Measurements from ENCODE around the gene WDSUB1.

Gene WDSUB1

DNA sequence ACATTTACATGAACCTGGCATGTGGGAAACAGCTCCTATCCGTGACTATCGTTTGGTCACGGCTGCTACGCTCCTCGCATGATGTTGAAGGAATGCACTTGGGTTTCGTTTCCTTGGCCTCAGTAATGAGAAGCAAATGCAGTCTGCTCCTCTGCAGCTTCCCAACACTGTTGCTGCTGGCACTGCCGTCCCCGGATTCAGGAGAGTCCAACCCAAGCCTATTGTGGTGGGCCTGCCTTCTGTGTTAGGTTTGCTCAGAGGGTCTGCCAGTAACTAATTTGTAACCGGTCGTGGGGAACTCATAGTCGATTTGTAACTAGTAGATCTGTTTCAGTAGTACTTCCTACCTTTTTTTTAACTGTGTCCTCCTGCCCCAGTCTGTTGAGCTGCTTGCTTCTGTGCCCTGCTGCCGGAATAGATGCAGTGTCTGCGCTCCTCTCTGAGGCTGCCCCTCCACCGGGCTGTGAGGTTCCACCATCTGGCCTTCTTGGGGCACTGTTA lies 58.4 kb downstream of the WDSUB1 start:
- Histone ChIP-seq H3K4me1 (ENCODE audit: control insufficient read depth, insufficient read depth, low read length) (no peaks in the 10 kb centered on the region), H3K9ac (ENCODE audit: low read length) (no peak overlapping the region), H3K36me3 (ENCODE audit: control insufficient read depth, insufficient read depth, low read length) (peaks cover 5% of the 10 kb centered on the region), H3K27me3 (ENCODE audit: control insufficient read depth, insufficient read depth, low read length) (no peaks in the 10 kb centered on the region), H3K9me3 (ENCODE audit: control insufficient read depth, low read length) (no peaks in the 10 kb centered on the region), H3K4me3 (ENCODE audit: low read length) (no peak overlapping the region)

DNA sequence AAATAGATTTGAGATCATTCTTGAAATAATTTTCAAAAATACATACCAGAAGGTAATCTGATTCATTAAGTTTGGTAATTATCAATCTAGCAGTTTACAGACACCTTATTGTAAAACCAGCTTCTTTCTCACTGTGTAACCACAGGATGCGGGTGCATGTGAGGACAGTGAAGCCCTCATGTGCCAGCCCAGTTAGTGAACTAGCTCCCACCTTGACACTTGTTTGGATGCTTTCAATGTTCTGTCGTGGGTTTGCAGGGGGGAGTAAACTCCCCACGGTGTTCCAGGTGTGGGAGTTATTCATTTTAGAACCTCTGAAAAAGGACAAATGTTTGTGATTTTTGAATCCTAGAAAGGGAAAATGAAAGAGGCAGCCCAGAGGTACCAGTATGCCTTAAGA lies 59.0 kb downstream of the WDSUB1 start:
- no peaks in the 10 kb centered on the region for H3K4me1 ChIP-seq (ENCODE audit: control insufficient read depth, insufficient read depth, low read length)
- H3K36me3 ChIP-seq (ENCODE audit: control insufficient read depth, insufficient read depth, low read length): peaks cover 5% of the 10 kb centered on the region
- no peaks in the 10 kb centered on the region for H3K27me3 ChIP-seq (ENCODE audit: control insufficient read depth, insufficient read depth, low read length)
- H3K9me3 ChIP-seq (ENCODE audit: control insufficient read depth, low read length): no peaks in the 10 kb centered on the region
- H3K4me3 ChIP-seq (ENCODE audit: low read length): no peak overlapping the region
- no peak overlapping the region for H3K9ac ChIP-seq (ENCODE audit: low read length)

DNA sequence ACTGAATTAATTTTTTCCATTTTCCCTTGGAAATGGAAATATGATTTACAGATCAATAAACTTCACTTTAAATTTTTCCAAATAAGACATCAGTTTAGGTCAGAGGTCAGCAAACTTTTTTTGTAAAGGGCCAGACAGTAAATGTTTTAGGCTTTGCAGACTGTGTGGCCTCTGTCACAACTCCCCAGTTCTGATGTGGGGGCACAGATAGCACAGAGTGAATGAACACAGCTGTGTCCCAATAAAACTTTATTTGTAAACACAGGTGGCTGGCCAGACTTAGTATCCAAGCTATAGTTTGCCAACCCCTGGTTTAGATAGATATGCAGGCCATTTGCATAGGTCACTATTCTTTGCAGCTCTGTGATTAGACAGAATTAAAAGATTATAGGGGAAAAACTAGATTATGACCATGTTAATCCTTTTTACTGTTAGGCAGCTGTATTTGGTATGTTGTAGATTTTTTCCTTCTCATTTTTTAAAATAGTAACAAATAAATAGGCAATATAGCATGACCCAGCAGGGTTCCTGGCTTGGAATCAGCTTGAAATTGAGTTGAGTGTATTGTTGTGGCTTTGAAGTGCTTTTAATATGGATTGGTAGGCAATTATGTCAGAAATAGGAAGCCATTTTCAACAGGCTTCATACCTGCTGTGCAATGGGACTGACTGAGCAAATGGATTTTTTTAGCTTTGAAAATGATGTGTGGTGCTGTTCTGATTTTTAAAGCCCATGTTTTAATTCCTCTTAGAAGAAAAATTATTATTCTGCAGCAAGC lies 59.7 kb downstream of the WDSUB1 start:
- no peaks in the 10 kb centered on the region for H3K9me3 ChIP-seq (ENCODE audit: control insufficient read depth, low read length)
- H3K9ac ChIP-seq (ENCODE audit: low read length): no peak overlapping the region
- H3K27me3 ChIP-seq (ENCODE audit: control insufficient read depth, insufficient read depth, low read length): no peaks in the 10 kb centered on the region
- no peaks in the 10 kb centered on the region for H3K4me1 ChIP-seq (ENCODE audit: control insufficient read depth, insufficient read depth, low read length)
- H3K4me3 ChIP-seq (ENCODE audit: low read length): no peak overlapping the region
- peaks cover 5% of the 10 kb centered on the region for H3K36me3 ChIP-seq (ENCODE audit: control insufficient read depth, insufficient read depth, low read length)

DNA sequence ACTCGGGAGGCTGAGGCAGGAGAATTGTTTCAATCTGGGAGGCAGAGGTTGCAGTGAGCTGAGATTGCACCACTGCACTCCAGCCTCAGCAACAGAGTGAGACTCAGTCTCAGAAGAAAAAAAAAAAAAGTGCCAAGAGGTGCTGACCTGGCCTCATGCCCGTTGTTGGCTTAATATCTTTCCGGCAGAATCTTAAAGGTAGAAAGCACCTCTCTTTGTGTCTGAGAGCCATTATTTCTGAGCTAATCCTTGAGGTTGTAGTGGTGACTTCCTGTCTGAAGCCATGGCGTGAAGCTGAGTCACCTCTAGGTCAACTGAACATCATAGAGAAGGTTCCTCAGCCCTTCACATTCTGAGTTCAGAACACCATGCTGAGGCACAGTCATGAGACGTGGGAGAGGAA lies 60.4 kb downstream of the WDSUB1 start:
- Histone ChIP-seq H3K36me3 (ENCODE audit: control insufficient read depth, insufficient read depth, low read length) (peaks cover 5% of the 10 kb centered on the region), H3K4me3 (ENCODE audit: low read length) (no peak overlapping the region), H3K4me1 (ENCODE audit: control insufficient read depth, insufficient read depth, low read length) (no peaks in the 10 kb centered on the region)

DNA sequence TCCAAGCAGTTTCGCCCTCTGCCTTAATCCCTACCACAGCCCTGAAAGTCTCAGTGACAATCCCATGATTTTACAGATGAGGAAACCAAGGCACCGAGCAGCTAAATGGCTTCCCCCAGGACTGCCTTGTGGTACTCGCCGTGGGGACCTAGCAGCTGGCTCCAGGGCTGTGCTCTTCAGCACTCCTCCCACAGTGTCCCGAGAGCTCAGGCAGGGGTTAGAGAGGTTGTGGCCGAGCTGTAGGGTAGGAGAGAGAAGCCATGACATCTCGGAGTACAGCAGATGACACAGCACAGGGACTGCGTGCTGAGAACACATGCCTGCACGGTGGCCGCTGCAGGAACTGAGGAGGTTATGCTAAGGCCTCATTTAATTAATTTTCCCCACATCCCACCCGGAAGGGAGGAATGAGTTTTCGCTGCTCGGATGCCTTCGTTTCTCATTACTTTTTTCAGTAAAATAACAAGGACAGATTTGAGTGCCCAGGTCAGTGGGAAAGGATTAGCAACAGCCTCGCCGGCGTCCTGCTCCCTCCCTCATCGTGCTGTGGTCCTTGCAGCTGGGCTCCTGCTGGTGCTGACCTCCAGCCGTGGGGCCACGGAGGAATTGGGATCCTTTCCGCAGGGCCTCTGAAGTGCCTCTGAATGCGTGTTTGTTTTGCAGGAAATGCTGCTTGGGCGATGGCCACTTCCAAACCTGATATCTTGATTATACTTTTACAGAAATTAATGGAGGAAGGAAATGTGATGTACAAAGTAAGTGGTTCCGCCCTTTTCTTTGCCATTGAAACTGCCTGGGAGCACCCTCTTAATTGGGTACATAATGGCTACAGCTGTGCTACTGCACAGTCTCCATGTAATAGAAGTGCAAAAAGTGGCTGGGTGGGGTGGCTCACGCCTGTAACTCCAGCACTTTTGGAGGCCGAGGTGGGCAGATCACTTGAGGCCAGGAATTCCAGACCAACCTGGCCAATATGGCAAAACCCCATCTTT lies 61.2 kb downstream of the WDSUB1 start:
- Histone ChIP-seq H3K4me1 (ENCODE audit: control insufficient read depth, insufficient read depth, low read length) (no peaks in the 10 kb centered on the region), H3K36me3 (ENCODE audit: control insufficient read depth, insufficient read depth, low read length) (peaks cover under 1% of the 10 kb centered on the region), H3K27me3 (ENCODE audit: control insufficient read depth, insufficient read depth, low read length) (no peaks in the 10 kb centered on the region), H3K9ac (ENCODE audit: low read length) (no peak overlapping the region), H3K9me3 (ENCODE audit: control insufficient read depth, low read length) (no peaks in the 10 kb centered on the region), H3K4me3 (ENCODE audit: low read length) (no peak overlapping the region)

More for the DNA sequence above, 60.4 kb downstream of the WDSUB1 start:
- Histone ChIP-seq H3K9ac (ENCODE audit: low read length) (no peak overlapping the region), H3K9me3 (ENCODE audit: control insufficient read depth, low read length) (no peaks in the 10 kb centered on the region), H3K27me3 (ENCODE audit: control insufficient read depth, insufficient read depth, low read length) (no peaks in the 10 kb centered on the region)

DNA sequence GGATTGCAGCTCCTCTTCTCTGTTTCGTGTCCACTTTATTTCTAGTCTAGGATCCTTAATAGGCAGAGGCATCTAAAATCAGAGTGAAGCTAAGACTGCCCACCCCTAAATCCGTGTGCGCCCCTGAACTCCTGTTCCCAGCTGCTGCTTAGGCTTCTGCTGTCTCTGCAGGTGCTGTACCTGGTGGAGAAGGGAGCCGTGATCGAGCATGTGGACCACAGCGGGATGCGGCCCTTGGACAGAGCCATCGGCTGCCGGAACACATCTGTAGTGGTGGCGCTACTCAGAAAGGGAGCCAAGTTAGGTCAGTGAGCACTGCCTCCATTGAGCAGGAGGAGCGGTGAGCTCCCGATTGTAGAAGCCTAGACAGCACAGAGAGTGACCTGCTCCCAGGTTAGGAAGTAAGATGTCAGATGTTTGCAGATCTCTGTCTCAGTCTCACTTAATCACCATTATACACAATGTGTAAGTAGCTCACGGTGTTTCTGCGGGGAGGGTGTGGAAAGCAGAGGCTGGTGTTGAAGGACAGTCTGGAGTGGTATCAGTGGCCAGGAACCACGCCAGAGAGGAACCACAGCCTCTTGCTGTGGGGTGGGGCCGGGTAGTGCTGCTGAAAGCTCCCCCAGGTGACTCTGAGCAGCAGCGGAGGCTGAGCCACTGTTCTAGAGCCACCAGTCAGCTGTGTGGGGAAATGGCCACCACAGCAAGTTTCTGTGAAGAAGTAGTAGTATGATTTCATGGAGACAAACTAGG lies 62.3 kb downstream of the WDSUB1 start:
- H3K9ac ChIP-seq (ENCODE audit: low read length): no peak overlapping the region
- H3K36me3 ChIP-seq (ENCODE audit: control insufficient read depth, insufficient read depth, low read length): peaks cover 8% of the 10 kb centered on the region
- no peaks in the 10 kb centered on the region for H3K9me3 ChIP-seq (ENCODE audit: control insufficient read depth, low read length)
- no peaks in the 10 kb centered on the region for H3K4me1 ChIP-seq (ENCODE audit: control insufficient read depth, insufficient read depth, low read length)
- H3K27me3 ChIP-seq (ENCODE audit: control insufficient read depth, insufficient read depth, low read length): no peaks in the 10 kb centered on the region
- no peak overlapping the region for H3K4me3 ChIP-seq (ENCODE audit: low read length)

DNA sequence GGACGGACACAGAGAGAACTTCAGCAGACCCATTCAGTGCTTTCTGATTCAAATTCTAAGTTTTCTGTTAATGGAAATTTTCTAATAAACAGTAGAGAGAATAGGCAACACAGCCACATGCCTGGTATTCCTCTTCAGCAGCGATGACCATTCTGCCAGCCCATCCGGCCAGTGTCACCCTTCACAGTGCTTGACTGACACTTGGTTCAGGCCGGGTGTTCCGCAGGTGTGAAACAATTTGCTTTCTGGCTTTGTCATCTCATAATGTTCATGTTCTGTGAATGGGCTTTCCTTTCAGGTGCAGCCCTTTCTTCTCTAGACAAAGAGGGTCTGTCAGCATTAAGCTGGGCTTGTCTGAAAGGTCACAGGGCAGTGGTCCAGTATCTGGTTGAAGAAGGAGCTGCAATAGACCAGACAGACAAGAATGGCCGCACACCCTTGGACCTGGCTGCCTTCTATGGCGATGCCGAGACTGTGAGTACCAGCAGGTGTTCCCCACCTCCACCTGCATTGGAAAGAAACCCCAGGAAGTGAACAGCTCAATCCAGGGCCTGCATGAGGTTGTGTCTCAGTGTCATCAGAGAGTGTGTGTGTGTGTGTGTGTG lies 67.0 kb downstream of the WDSUB1 start:
- Histone ChIP-seq H3K9me3 (ENCODE audit: control insufficient read depth, low read length) (no peaks in the 10 kb centered on the region), H3K36me3 (ENCODE audit: control insufficient read depth, insufficient read depth, low read length) (peaks cover 9% of the 10 kb centered on the region), H3K9ac (ENCODE audit: low read length) (no peak overlapping the region), H3K27me3 (ENCODE audit: control insufficient read depth, insufficient read depth, low read length) (no peaks in the 10 kb centered on the region), H3K4me3 (ENCODE audit: low read length) (no peak overlapping the region), H3K4me1 (ENCODE audit: control insufficient read depth, insufficient read depth, low read length) (no peaks in the 10 kb centered on the region)

DNA sequence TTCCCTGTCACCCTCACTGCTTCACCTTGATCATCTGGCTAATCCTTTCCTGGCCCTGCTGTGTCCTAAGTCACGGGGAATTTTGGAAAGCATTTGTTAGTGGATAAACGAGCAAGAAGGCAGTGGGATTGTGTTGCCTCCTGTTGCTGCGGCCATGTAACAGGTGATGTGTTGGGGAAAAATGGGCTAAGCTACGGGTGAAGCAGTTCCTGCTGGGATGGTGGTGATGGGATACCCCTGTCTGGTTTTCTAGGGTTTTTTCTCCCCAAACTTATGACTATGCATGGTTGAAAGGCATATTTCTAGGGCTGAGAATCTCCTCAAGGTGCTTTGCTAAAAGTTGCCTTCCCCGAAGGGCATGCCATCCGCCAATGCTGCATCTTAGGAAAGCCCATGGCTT lies 68.1 kb downstream of the WDSUB1 start:
- H3K36me3 ChIP-seq (ENCODE audit: control insufficient read depth, insufficient read depth, low read length): peaks cover 9% of the 10 kb centered on the region
- H3K27me3 ChIP-seq (ENCODE audit: control insufficient read depth, insufficient read depth, low read length): no peaks in the 10 kb centered on the region
- H3K4me3 ChIP-seq (ENCODE audit: low read length): no peak overlapping the region
- no peak overlapping the region for H3K9ac ChIP-seq (ENCODE audit: low read length)
- H3K4me1 ChIP-seq (ENCODE audit: control insufficient read depth, insufficient read depth, low read length): no peaks in the 10 kb centered on the region
- H3K9me3 ChIP-seq (ENCODE audit: control insufficient read depth, low read length): no peaks in the 10 kb centered on the region

DNA sequence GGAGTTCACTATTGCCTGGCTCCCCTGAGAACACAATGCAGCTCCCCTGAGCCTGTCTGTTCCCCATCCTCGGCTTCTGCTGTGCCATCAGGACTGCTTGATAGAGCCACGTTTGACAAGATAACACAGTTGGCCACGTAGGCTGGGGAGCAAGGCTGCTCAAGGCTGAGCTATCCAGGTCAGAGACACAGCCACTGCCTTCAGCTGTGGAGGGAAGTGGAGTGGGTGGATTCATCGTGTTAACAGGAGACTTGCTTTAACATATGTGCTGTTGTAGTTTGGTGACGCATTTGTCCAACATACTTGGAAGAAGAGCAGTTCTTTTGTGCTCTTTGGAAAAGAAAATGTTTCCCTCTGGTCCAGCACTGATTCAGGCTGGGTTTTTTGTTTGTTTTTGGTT lies 68.8 kb downstream of the WDSUB1 start:
- H3K9ac ChIP-seq (ENCODE audit: low read length): no peak overlapping the region

DNA sequence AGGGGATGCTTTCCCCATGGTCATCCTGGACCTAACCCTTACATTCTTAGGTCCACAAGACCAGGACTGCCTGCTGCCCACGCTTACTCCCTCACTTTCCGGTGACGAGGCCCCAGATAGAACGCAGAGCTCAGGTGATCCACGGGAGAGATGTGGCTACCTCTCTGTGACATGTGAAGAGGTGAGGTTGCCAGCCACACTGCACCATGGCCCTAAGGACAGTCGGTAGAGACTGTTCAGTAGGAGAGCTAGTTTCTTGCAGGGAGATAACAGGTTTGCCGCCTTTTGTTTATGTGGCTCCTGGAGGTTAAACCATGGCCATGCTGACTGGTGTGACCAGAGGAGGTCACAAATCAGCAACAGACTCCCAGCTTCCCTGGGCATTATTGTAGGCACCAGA lies 71.4 kb downstream of the WDSUB1 start:
- H3K36me3 ChIP-seq (ENCODE audit: control insufficient read depth, insufficient read depth, low read length): peaks cover 9% of the 10 kb centered on the region
- no peak overlapping the region for H3K4me3 ChIP-seq (ENCODE audit: low read length)
- H3K9ac ChIP-seq (ENCODE audit: low read length): no peak overlapping the region
- no peaks in the 10 kb centered on the region for H3K9me3 ChIP-seq (ENCODE audit: control insufficient read depth, low read length)
- H3K4me1 ChIP-seq (ENCODE audit: control insufficient read depth, insufficient read depth, low read length): no peaks in the 10 kb centered on the region
- H3K27me3 ChIP-seq (ENCODE audit: control insufficient read depth, insufficient read depth, low read length): no peaks in the 10 kb centered on the region

More for the DNA sequence above, 68.8 kb downstream of the WDSUB1 start:
- Histone ChIP-seq H3K36me3 (ENCODE audit: control insufficient read depth, insufficient read depth, low read length) (peaks cover 9% of the 10 kb centered on the region), H3K27me3 (ENCODE audit: control insufficient read depth, insufficient read depth, low read length) (no peaks in the 10 kb centered on the region), H3K4me3 (ENCODE audit: low read length) (no peak overlapping the region), H3K9me3 (ENCODE audit: control insufficient read depth, low read length) (no peaks in the 10 kb centered on the region), H3K4me1 (ENCODE audit: control insufficient read depth, insufficient read depth, low read length) (no peaks in the 10 kb centered on the region)

DNA sequence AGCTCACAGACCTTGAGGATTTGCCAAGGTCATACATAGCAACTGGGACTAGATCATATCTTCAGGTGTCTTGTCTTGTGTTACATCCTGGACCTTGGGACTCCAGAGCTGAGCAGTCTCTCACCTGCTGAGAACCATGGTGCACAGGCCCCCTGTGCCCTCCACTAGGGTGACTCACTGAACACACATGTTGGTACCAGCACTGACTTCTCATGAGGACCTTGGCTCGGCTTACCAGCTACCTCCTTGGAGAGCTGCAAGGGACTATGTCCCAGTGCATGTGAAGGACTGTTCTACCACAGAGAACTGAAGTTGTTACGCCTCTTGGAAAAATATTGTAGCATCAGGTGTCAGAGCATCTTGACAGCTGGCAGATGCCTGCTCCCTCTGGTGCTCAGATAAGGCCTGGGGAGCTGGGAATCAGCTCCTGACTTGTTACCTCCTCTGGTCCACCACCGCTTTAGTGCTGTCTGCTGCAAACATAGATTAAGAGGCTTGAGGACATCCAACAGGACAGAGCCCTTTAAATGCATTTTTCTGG lies 72.1 kb downstream of the WDSUB1 start:
- no peaks in the 10 kb centered on the region for H3K9me3 ChIP-seq (ENCODE audit: control insufficient read depth, low read length)
- H3K4me1 ChIP-seq (ENCODE audit: control insufficient read depth, insufficient read depth, low read length): no peaks in the 10 kb centered on the region
- H3K4me3 ChIP-seq (ENCODE audit: low read length): no peak overlapping the region
- H3K27me3 ChIP-seq (ENCODE audit: control insufficient read depth, insufficient read depth, low read length): no peaks in the 10 kb centered on the region
- no peak overlapping the region for H3K9ac ChIP-seq (ENCODE audit: low read length)
- peaks cover 2% of the 10 kb centered on the region for H3K36me3 ChIP-seq (ENCODE audit: control insufficient read depth, insufficient read depth, low read length)

Measured in mucosa of stomach (tissue), 1 donor.